ENCODE measurements around the gene SPG7.

The SPG7 gene

DNA sequence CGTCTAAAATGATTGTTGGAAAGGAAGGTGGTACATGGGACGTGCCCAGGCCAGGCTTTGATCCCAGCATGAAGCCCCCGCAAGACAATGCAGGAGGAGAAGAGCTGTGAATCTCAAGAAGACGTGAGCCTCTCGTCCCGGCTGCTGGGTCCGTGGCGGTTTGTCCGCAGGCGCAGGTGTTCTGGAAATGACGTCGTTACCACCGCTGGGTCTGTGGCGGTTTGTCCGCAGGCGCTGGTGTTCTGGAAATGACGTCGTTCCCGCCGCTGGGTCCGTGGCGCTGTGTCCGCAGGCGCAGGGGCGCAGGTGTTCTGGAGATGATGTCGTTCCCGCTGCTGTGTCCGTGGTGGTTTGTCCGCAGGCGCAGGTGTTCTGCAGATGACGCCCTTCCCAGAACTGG, 14.1 kb downstream of the SPG7 start:
- no peak for DNase-seq

DNA sequence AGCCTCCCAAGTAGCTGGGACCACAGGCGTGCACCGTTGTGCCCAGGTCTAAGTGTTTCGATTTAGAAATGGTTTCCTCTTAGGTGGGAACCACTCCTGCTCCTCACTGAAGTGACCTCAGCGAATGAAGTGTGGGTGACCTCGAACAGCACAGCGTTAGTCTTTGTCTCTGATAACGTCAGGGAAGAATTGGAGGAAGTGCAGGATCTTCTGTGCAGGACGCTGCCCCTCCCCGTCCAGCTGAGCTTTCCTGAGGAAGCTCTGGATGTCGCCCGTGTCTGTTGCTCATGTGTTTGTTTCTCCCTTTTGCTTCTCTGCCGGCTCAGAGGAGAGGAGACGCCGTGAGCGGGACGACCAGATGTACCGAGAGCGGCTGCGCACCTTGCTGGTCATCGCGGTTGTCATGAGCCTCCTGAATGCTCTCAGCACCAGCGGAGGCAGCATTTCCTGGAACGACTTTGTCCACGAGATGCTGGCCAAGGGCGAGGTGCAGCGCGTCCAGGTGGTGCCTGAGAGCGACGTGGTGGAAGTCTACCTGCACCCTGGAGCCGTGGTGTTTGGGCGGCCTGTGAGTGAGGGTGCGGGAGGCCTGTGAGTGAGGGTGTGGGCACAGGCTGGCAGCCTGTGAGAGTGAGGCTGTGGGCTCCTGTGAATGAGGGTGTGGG, 15.6 kb downstream of the SPG7 start:
- DNase-seq = no peak

DNA sequence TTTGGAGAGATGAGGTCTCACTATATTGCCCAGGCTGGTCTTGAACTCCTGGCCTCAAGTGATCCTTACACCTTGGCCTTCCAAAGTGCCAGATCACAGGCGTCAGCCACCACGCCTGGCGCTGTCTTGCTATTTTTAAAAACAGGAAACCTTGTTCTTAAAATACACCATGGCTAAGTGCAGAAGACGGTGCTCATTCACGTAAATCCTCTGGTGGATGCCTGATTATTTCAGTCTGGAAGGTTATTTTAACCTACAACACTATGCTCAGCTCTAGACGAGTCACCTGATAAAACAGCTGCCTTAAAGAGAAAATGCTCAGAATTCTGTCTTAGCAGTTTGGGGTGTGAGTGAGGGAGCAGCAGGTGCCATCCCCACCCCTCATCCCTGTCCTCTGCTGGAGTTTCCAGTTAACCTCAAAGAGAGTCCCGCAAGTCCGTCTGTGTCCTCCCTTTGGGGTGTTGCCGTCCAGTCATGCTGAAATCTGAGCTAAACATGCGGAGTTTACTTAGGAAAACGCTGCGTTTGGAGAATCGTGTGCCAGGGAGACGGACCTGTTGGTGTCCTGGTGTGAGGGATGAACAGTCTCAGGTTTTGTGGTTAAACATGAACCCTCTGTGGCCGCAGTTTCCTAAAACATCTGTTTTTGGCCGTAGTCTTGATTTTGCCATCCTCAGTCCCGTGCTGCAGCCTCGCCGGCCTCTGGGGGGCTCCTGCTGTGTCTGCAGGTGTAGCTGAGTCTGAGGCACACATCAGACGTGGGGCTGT, 17.1 kb downstream of the SPG7 start:
- DNase-seq = no peak

DNA sequence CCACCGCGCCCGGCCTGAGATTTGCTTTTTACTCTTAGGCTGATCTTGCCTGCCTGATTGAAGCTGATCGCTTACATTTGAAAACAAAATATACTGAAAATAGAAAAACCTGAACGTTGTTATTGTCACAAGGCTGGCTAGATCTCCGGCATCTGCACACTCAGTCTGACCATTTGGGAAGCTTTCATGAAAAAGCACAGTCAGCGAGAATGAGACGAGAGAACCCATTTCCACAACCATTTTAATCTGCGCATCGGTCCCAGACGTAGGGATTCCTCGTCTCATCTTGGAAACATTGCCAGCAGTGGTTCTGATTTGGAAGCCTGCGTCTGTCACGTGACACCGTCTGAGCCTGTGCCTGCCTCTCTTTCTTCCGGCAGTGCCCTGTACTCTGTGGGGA, 20.9 kb downstream of the SPG7 start:
- no peak for DNase-seq

DNA sequence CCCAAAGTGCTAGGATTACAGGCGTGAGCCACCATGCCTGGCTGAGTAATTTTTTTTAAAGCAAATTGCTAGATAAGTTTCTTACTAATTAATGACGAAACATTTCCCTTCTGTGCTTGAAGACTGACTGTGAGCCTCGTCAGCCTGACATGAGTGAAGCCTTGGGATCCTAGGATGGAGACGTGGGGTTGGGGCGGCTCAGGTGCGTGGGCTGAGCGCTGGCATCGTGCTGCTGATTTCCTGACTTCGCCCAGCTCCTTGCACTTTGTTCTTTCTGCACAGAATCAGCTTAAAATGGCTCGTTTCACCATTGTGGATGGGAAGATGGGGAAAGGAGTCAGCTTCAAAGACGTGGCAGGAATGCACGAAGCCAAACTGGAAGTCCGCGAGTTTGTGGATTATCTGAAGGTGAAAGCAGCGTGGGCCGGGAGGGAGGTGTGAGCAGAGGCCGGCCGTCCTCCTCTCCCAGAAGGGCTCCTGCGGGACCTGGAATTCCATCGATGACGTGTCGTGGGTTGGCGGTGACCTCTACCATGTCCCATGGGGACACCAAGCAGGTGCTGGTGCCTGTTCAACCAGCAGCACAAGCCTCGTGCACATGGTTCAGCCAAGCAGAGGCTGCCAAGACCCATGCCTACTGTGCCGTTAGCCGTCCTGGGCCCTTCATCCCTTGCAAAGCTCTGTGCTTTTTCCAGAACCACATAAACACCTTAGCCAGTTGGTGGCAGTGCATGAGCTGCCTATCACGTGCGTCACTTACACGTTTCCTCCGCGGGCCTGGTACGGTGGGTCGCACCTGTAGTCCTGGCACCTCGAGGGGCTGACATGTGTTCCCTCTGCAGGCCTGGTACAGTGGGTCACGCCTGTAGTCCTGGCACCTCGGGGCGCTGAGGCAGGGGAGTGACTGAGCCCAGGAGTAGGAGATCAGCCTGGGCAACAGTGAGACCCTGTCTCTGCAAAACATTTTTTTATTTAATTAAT, 22.5 kb downstream of the SPG7 start:
- DNase-seq = no peak

DNA sequence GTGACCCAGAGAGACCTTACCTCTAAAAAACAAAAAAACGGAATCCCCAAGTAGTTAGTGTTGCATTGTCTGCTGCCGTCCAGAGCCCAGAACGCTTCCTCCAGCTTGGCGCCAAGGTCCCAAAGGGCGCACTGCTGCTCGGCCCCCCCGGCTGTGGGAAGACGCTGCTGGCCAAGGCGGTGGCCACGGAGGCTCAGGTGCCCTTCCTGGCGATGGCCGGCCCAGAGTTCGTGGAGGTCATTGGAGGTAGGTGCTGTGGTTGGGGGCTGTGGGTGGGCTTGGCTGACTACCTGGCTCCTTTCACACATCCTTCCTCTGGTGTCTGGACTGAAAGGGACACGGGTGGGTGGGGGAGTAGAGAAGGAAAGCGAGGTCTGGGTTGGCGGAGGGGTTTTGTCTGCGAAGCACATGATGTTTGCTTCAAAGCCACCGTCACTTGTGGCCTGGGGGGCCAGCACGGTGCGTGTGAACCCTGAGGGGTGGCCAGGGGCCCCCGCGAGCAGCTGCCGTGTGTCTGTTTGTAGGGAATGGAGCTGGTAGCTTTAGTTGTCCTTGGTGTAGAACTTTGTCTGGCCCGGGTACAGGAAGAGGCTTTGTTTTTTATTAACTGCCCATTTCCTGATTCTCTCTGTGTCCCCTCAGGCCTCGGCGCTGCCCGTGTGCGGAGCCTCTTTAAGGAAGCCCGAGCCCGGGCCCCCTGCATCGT, 23.8 kb downstream of the SPG7 start:
- no peak for DNase-seq

DNA sequence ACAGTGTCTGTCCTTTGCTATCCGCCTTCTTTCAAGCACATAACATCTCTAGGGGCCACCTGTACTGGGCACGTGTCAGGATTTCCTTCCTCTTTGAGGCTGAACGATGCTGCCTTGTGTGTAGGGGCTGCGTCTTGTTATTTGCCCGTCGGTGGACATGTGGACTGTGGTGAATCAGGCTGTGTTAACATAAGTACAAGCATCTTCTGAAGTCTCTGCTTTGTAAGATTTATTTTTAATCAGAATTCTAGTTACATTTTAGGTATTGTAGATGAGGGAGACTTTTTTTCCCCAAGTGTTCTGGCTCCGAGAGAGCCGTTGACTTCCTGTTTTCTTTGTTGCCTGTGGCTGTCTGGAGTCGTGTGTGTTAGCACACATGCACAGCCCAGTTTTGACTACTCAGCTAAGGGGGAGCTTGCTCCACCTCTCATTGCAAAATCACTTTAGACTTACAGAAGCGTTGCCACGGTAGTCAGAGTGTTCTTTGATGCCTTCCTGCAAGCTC, 26.1 kb downstream of the SPG7 start:
- DNase-seq = peak; percentile 50

DNA sequence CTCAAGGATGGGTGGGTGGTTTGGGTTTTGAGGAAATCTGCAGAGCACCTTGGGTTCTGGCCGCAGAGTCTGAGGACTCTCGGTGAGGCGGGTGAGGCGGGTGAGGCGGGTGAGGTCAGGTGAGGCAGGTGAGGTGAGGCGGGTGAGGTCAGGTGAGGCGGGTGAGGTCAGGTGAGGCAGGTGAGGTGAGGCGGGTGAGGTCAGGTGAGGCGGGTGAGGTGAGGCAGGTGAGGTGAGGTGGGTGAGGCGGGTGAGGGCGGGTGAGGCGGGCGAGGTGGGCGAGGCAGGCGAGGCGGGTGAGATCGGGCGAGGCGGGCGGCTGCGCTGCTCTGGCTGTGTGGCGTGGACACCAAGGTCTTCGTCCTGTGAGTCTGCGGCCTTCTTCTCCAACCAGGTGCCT, 28.2 kb downstream of the SPG7 start:
- DNase-seq = no peak

DNA sequence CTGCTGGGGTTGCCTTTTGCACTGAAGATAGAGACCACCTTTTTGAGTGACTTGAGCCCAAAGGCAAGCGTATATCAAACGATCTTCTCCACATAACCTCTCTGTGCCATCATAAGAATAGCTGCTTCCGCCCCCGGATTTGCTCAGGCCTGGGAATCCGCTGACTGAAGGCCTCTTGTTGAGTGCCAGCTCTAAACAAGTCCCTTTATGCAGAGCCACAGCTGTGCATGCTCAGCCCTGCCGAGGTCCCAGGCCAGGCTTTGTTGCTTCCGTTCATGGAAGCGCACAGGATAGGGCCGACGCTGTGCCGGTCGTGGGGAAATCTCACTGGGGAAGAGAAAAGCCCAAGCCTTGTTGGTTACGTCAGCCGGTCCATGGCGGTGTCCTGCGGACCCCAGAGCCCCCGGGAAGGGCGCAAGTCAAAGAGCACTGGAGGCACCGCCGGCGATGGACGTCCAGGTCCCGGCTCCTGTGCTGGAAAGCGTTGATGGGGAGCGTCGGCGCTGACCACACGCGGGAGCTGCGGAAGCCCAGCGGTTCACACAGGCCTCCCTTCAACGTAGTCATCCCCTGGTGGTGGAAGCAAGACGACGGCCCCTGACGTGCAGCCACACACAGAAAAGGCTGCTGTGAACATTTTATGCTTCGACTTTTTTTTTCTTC, 28.8 kb downstream of the SPG7 start:
- DNase-seq = no peak

DNA sequence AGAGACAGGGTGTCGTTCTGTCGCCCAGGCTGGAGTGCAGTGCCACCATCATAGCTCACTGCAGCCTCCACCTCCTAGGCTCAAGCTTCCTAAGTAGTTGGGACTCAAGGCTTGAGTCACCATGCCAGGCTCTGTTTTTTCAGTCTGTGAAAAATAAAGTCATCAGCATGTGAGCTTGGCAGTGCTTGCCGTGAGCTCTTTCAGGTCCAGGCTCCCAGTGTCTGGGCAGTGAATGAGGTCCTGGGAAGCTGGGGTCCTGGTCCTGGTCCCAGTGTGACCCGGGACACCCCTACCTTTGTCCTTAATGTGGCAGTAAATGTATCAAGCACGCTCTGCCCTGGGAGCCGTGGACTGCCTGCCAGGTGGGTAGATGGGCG, 29.3 kb downstream of the SPG7 start:
- no peak for DNase-seq

DNA sequence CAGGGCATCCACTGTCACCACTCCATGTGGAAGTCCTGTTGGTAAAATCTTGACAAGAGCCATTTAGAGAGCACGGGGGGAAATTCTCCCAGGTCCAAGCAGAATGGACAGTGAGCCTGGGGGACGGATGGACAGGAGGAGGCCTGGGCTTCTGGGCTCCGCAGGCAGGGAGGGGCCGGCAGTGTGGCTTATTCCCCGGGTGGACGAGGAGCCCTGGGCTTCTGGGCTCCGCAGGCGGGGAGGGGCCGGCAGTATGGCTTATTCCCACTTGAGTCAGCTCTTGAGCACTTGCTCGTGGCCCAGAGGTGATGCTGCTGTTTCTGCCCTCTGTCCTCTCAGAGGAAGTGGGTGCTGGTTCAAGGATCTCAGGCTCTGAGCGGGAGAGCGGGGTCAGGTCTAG, 30.1 kb downstream of the SPG7 start:
- no peak for DNase-seq

DNA sequence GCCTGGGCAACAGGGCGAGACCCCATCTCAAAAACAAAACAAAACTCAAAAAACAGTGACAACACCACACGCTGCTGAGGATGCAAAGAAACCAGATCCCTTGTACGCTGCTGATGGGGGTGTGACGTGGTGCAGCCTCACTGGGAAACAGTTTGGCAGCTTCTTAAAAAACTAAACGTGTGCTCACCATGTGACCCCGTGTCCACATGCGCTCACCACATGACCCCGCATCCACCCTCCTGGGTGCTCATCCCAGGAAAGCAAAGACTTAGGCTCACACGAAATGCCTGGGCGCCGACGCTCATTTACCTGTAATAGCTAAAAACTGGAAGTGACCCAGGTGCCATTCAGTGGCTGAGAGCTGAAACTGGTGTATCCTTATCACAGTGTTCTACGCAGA, 32.4 kb downstream of the SPG7 start:
- DNase-seq = no peak

DNA sequence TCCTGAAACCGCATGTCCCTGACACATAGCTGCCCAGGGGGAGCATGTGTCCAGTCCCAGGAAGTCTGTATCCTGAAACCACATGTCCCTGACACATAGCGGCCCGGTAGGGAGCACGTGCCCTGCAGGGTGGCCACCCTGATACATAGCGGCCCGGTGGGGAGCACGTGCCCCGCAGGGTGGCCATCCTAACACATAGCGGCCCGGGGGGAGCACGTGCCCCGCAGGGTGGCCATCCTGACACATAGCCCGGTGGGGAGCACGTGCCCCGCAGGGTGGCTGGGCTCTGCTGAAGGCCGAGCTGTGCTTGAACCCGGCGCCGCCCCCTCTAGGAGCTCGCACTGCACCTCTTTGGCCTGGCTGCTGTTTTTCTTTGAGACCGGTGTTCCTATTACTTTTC, 33.6 kb downstream of the SPG7 start:
- DNase-seq = no peak

DNA sequence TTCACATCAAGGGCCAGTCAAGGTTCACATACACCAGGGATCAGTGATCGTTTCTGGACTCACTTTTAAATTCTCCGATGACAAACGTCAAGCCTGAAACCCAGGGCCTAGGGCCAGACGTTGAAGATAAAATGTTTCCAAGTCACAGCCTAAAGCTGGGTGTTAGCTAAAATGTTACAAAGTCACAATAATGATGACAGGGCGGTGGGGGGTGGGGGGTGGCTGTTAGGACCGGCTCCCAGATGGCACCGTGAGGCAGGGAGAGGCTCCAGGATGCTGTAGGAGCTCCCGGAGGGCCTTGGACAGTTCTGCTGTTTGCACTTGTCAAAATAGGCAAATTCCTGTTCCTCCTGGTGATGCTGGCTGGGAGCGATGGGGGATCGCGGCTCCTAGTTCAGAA, 35.9 kb downstream of the SPG7 start:
- DNase-seq = no peak

DNA sequence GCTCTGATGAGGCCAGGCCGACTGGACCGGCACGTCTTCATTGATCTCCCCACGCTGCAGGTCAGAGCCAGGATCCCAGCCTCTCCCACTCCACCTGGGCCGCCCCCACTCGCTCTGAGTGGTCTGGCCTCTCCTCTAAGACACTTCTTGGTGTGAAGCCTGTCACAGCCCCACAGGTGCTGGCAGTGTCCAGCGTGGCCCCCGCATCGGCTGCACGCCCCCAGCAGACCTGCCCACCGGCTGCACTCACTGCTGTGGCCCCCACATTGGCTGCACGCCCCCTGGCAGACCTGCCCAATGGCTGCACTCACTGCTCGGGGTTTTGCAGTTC, 36.5 kb downstream of the SPG7 start:
- DNase-seq = no peak

DNA sequence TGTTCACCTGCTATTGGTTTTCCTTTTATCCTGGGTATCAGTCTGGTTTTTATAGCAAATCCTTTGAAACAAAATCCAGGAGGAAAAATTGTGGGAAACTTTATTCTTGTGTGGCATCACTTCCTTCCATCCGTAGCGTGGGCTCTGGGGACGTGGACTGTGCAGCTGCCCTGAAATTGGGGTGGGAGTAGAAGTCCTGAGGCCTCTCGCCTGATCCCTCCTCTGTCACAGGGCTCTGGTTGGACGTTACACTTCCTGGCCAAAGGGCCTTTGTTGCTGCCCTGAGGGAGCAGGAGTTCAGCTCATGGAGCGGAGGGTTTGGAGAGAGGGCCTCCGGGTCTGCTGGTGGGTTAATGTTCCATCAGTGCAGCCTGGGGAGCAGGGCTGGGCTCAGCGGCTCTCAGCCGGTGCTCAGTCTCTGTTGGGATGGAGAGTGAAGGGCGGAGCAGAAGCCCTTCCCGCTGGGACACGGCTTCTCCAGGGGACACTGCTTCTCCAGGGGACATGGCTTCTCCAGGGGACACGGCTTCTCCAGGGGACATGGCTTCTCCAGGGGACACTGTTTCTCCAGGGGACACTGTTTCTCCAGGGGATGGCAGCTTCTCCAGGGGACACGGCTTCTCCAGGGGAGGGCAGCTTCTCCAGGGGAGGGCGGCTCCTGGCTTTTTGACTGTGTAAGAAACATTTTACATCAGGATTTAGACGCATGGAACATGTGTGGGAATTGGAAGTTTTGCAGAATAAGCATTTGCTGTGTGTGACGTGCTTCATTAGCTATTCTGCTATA, 37.0 kb downstream of the SPG7 start:
- no peak for DNase-seq

DNA sequence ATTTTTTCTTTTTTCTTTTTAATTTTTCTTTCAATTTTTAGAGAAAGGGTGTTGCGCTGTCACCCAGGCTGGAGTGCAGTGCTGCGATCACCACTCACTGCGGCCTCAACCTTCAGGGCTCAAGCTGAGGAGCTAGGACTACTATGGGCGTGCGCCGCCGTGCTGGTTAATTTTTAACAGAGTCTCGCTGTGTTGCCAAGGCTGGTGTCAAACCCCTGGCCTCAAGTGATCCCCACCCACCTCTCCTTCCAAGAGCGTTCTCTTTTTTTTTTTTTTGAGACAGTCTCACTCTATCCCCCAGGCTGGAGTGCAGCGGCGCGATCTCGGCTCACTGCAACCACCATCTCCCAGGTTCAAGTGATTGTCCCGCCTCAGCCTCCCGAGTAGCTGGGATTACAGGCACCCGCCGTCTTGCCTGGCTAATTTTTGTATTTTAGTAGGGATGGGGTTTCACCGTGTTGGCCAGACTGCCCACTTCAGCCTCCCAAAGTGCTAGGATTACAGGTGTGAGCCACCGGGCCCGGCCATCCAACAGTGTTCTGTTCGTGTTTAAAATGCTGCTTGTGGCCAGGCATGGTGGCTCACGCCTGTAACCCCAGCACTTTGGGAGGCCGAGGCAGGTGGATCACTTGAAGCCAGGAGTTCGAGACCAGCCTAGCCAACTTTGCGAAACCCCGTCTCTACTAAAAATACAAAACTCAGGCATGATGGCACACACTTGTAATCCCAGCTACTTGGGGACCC, 37.8 kb downstream of the SPG7 start:
- no peak for DNase-seq

DNA sequence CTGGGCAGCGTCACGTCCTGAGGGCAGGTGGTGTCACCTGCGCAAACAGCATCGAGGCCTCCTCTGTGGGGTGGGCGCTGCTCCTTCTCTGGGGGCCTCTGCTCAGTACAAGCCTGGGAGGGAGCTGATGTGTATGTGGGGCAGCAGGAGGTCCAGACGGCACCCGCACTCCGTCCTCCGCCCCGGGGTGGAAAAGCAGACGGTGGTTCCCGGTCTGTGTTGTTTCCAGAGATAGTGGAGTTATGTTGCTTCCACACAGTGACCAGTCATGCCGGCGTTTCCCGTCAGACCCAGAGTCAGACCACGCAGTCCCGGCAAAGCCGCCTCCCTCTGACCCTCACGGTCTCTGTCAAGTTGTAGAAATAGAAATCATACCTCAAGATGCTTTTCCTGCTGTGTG, 38.6 kb downstream of the SPG7 start:
- DNase-seq = no peak

DNA sequence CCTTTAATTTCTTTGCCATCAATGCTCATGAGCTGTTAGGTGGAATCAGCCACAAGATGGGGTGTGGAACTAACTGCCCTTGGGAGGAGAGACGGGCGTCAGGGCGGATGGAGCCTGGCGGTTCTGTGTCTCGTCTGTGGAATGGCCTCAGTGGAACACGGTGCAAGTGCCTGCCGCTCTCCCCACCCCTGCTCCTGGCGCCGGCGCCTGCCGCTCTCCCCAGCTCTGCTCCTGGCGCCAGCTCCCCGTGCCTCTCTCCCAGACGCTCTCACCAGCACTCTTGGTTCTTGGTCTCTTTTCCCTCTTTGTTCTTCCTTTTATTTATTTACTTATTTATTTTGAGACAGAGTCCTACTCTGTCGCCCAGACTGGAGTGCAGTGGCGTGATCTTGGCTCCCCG, 39.1 kb downstream of the SPG7 start:
- DNase-seq = no peak

DNA sequence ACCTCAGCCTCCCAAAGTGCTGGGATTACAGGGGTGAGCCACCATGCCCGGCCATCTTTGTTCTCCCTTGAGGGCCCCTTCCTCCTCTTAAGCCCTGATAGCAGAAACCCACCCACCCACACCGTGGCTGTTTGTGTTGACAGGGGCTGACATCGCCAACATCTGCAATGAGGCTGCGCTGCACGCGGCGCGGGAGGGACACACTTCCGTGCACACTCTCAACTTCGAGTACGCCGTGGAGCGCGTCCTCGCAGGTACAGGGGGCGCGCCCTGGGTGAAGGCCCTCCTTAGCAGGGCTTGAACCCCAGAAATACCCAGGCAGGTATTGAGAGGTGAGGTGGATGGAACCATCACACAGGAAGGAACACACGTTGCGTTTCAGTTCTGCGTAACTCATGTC, 39.7 kb downstream of the SPG7 start:
- DNase-seq = no peak

Measured in GDM1 (cell line).